Endothelial cell of umbilical vein (primary cell): ENCODE measurements around the gene ZNF202. TPM values are rescaled to one million over a fixed set of nuclear protein-coding genes. Genes with fewer than 3 reads are reported as not detected.

Source experiments
- BruUV-seq: library from RNA; stranded (reverse); fragments of 400-500 nt; replicated peaks from 2 replicates; lab custom pipeline; 2021; lab: Mats Ljungman, UMichigan
- CTCF ChIA-PET: fragments of 300-600, 350-600 bp; sonication (Branson Sonifier 250); formaldehyde crosslinking; loops from one replicate; lab custom pipeline; 2021; ENCODE audit warnings: antibody characterized with exemption, inconsistent platforms; lab: Charles Lee
- POLR2A ChIA-PET: fragments of 300-600, 350-600 bp; sonication (Branson Sonifier 250); formaldehyde crosslinking; loops from one replicate; lab custom pipeline; 2021; ENCODE audit warnings: antibody characterized with exemption, inconsistent platforms; lab: Charles Lee
- DNase-seq: peaks from one replicate; pipeline ENCODE4 v3.0.0-alpha.2; 2011; ENCODE audit warnings: low read depth, low spot score
- FAIRE-seq: peaks from 2 replicates; lab custom pipeline; 2011; peaks lifted over from hg19 to GRCh38; lab: Jason Lieb, UNC
- H2AFZ ChIP-seq: 2 replicates; pipeline ENCODE4 v1.6.0; 2012; ENCODE audit warnings: low read depth, low read length, control low read depth, inconsistent platforms
- H3K27ac ChIP-seq: 2 replicates; pipeline ENCODE4 v1.5.1; 2011; ENCODE audit warnings: low read depth, mild to moderate bottlenecking, control low read depth, low read length, moderate library complexity; ENCODE audit not compliant: insufficient read depth
- H3K27me3 ChIP-seq, 2 experiments: 2 replicates each; pipeline versions ENCODE4 v1.6.0 to v1.6.1; 2011; ENCODE audit warnings: low read length in 2 of 2, mixed read lengths in 1 of 2; ENCODE audit not compliant: control insufficient read depth in 2 of 2, insufficient read depth in 2 of 2
- H3K36me3 ChIP-seq, 2 experiments: 2 replicates in 1 of 2; 3 replicates in 1 of 2; pipeline ENCODE4 v1.5.1; 2011; ENCODE audit warnings: low read length in 2 of 2, mild to moderate bottlenecking in 1 of 2, moderate library complexity in 1 of 2; ENCODE audit not compliant: control insufficient read depth in 2 of 2, insufficient read depth in 2 of 2; ENCODE audit errors: extremely low read depth in 1 of 2
- H3K4me1 ChIP-seq: 3 replicates; pipeline ENCODE4 v1.5.1; 2011; ENCODE audit warnings: mild to moderate bottlenecking, low read length; ENCODE audit not compliant: control insufficient read depth, insufficient read depth; ENCODE audit errors: extremely low read depth
- H3K4me2 ChIP-seq: 2 replicates; pipeline ENCODE4 v1.6.1; 2011; ENCODE audit warnings: low read length, control low read depth, mixed read lengths; ENCODE audit not compliant: insufficient read depth
- H3K4me3 ChIP-seq, 3 experiments: fragments of 200-600 bp in 1 of 3; sonication (generic), shearing (Covaris generic) in 1 of 3; replicated peaks in 1 of 3; 2 replicates each; pipeline ENCODE4 v1.5.1; 2011 to 2016; ENCODE audit warnings: control low read depth in 3 of 3, low read length in 3 of 3, mild to moderate bottlenecking in 2 of 3, inconsistent platforms in 1 of 3, low read depth in 1 of 3, moderate library complexity in 1 of 3; ENCODE audit not compliant: insufficient read depth in 1 of 3
- H3K79me2 ChIP-seq: 2 replicates; pipeline ENCODE4 v1.6.0; 2012; ENCODE audit warnings: low read length, inconsistent platforms; ENCODE audit not compliant: control insufficient read depth, insufficient read depth
- H3K9ac ChIP-seq: replicated peaks from 2 replicates; pipeline ENCODE3; 2011; ENCODE audit warnings: low read length, control low read depth; ENCODE audit not compliant: insufficient read depth; ENCODE audit errors: extremely low read depth
- H3K9me1 ChIP-seq: replicated peaks from 3 replicates; pipeline ENCODE4 v1.6.0; 2011; ENCODE audit warnings: mild to moderate bottlenecking, low read length; ENCODE audit not compliant: control insufficient read depth, insufficient read depth; ENCODE audit errors: extremely low read depth
- H3K9me3 ChIP-seq: replicated peaks from 2 replicates; pipeline ENCODE4 v1.5.1; 2012; ENCODE audit warnings: low read length, inconsistent platforms; ENCODE audit not compliant: control insufficient read depth, insufficient read depth
- H4K20me1 ChIP-seq: replicated peaks from 2 replicates; pipeline ENCODE3; 2011; ENCODE audit warnings: mild to moderate bottlenecking, low read length; ENCODE audit not compliant: control insufficient read depth, insufficient read depth; ENCODE audit errors: extremely low read depth
- CTCF ChIP-seq, 2 donors: IDR thresholded peaks; 1 replicate in 1 of 2; 2 replicates in 1 of 2; pipeline ENCODE4 v1.5.1; 2011; ENCODE audit warnings: low read length in 2 of 2, mild to moderate bottlenecking in 2 of 2, moderate library complexity in 2 of 2, control low read depth in 1 of 2, inconsistent platforms in 1 of 2, low read depth in 1 of 2; ENCODE audit not compliant: insufficient read depth in 1 of 2; ENCODE audit errors: extremely low read depth in 1 of 2
- EZH2 ChIP-seq: IDR thresholded peaks from 2 replicates; pipeline ENCODE4 v1.6.1; 2012; ENCODE audit warnings: borderline replicate concordance, low read depth, mild to moderate bottlenecking, moderate library complexity, low read length, inconsistent platforms; ENCODE audit not compliant: severe bottlenecking
- MAX ChIP-seq: IDR thresholded peaks from 2 replicates; pipeline ENCODE4 v1.6.1; 2011; ENCODE audit not compliant: insufficient read depth, insufficient read length
- MYC ChIP-seq: IDR thresholded peaks from one replicate; pipeline ENCODE4 v1.6.1; 2011; ENCODE audit warnings: mild to moderate bottlenecking, low read depth, low read length
- POLR2AphosphoS5 ChIP-seq: IDR thresholded peaks from 2 replicates; pipeline ENCODE4 v1.6.1; 2012; ENCODE audit warnings: low read depth, mild to moderate bottlenecking, control low read depth, low read length, moderate library complexity; ENCODE audit not compliant: insufficient read depth
- dilution Hi-C: fragments of 300-500 bp; cut with MboI; formaldehyde crosslinking; loops from one replicate; pipeline ENCODE4 v1.15.0; 2019; ENCODE audit warnings: low sequenced_read_pairs; ENCODE audit not compliant: extremely low pct_ligation_motif_present
- intact Hi-C: fragments of 100-400 bp; cut with micrococcal nuclease; formaldehyde crosslinking; loops from one replicate; pipeline ENCODE4 v1.10.0; 2022
- polyA plus RNA-seq, 4 experiments: library from polyadenylated mRNA; depleted of rRNA in 3 of 4; stranded (reverse) in 3 of 4; unstranded in 1 of 4; fragments of >200 nt; gene quantifications; 2 replicates each; pipeline versions ENCODE4 v1.2.1 to v1.2.3, GENCODE V29; 2011 to 2012; ENCODE audit warnings: missing spikeins in 1 of 4
- total RNA-seq: library from RNA; stranded (reverse); gene quantifications from 2 replicates; pipeline ENCODE4 v1.2.3, GENCODE V29; 2021

The ZNF202 gene
- total and polyA plus RNA-seq, 2 donors (not counting 3 experiments of a cell fraction or from before 2014, with no cell fraction given), result 6.5 to 12.3 TPM

DNA sequence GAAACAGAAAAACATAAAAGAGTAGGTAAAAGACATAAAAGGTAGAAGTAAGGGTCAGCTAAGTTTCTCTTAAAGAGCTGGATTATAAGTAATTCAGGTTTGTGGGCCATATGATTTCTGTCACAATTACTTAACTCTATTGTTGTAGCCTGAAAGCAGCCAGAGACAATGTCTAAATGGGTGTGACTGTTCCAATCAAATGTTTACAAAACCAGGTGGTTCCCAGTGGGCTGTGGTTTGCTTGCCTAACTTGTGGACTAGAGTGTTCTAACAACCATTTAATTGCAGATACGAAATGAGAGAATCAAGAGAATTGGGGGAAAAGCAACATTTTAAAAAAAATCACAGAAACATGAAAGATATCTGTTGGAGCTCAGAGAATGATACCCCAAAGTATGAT is 42.1 kb upstream of the ZNF202 start:
- no peak overlapping the region for H3K4me3 ChIP-seq
- H3K4me1 ChIP-seq, result no peaks in the 10 kb centered on the region
- H3K36me3 ChIP-seq, result no peaks in the 10 kb centered on the region
- FAIRE-seq, result no peak
- no peaks in the 10 kb centered on the region for H3K79me2 ChIP-seq
- dilution Hi-C loops, result no loop called here
- no peaks in the 10 kb centered on the region for H3K9me3 ChIP-seq
- ChIA-PET CTCF (no interaction called here), POLR2A (no interaction called here)
- DNase-seq, result no peak
- no peak overlapping the region for H3K27ac ChIP-seq
- H3K9ac ChIP-seq, result no peak overlapping the region
- no peak overlapping the region for H2AFZ ChIP-seq
- intact Hi-C loops, result no loop called here
- H4K20me1 ChIP-seq, result no peaks in the 10 kb centered on the region
- BruUV-seq, result no TSS peak
- H3K27me3 ChIP-seq, result no peaks in the 10 kb centered on the region
- H3K4me2 ChIP-seq, result no peak overlapping the region
- TF ChIP-seq EZH2 (no peak), POLR2AphosphoS5 (no peak), MYC (no peak), CTCF (IDR thresholded peaks at IDR 0.05; ENCODE audit: extremely low read depth in 1 of 2, insufficient read depth in 1 of 2, low read depth in 1 of 2, low read length in 2 of 2) (no peak)
- H3K9me1 ChIP-seq, result no peaks in the 10 kb centered on the region

GRCh38 chr11:123778511-123778910 is 37.1 kb upstream of the ZNF202 start:
- Histone ChIP-seq H3K9ac (no peak overlapping the region), H3K79me2 (no peaks in the 10 kb centered on the region), H3K9me1 (no peaks in the 10 kb centered on the region), H3K9me3 (no peaks in the 10 kb centered on the region), H4K20me1 (no peaks in the 10 kb centered on the region), H2AFZ (no peak overlapping the region), H3K4me1 (no peaks in the 10 kb centered on the region), H3K27ac (no peak overlapping the region), H3K27me3 (no peaks in the 10 kb centered on the region), H3K4me2 (no peak overlapping the region), H3K4me3 (no peak overlapping the region), H3K36me3 (no peaks in the 10 kb centered on the region)
- no TSS peak for BruUV-seq
- TF ChIP-seq EZH2 (no peak), CTCF (IDR thresholded peaks at IDR 0.05; ENCODE audit: extremely low read depth in 1 of 2, insufficient read depth in 1 of 2, low read depth in 1 of 2, low read length in 2 of 2) (no peak), MAX (no peak)
- dilution Hi-C loops (no loop called here), intact Hi-C loops (no loop called here)
- POLR2A ChIA-PET, result no interaction called here
- CTCF ChIA-PET, result no interaction called here
- DNase-seq (no peak), FAIRE-seq (no peak)
